Activated CD8-positive, alpha-beta memory T cell treated with anti-CD3 and anti-CD28 coated beads, Interleukin-2, amount 50 U/mL, for 24 hours (primary cell): ENCODE results near the gene HLA-E.

Experiments used
- DNase-seq: peaks from one replicate; pipeline ENCODE4 v3.0.0-alpha.2; 2020; ENCODE audit errors: extremely low read depth

Gene HLA-E

GRCh38 chr6:30541515-30542403 lies 52.5 kb downstream of the HLA-E start:
- no peak for DNase-seq

DNA sequence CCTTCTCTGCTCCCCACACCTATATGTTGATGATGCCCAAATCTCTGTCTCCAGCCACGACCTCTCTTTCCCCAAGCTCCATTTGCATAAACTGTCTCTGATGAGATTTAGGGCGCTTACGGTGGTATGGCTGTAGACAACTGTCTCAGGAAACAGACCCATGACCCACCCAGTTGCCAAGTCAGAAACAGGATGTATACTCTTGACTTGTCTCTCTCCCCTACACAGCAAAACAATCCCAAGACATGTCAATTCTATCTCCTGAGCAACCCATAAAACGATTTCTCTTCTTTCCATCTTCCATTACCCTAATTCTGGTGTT lies 53.1 kb downstream of the HLA-E start:
- no peak for DNase-seq

DNA sequence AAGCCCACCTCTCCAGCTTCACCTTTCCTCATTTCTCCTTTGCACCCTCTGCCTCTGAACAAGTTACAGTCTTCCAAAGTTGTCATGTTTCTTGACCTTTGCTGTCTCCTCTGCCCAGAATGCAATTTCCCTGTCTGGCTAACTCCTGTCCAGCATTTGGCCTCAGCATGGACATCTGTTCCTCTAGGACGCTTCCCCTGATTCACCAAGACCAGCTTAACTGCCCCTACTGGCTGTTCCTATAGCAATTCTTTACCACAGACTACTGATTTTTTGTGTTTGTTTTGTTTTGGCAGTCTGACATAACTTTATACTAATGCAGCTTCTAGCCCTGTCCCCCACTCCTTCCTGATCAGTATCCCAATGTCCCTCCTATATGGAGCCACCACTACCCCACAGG lies 53.6 kb downstream of the HLA-E start:
- DNase-seq: no peak
